Brain pericyte (primary cell): Measurements from ENCODE around the gene GPLD1.

ENCODE experiments used
- DNase-seq: peaks from one replicate; pipeline ENCODE4 v3.0.0-alpha.2; 2012; ENCODE audit warnings: low read depth, low spot score

Gene GPLD1

GRCh38 chr6:24455061-24455460, 34.3 kb downstream of the GPLD1 start:
- DNase-seq: no peak

- no peak for DNase-seq
These were observed 34.9 kb downstream of the GPLD1 start for GRCh38 chr6:24454452-24454851.

- DNase-seq: no peak
These were observed 35.5 kb downstream of the GPLD1 start for GRCh38 chr6:24453921-24454320.

GRCh38 chr6:24451581-24452388, 37.6 kb downstream of the GPLD1 start:
- no peak for DNase-seq

- no peak for DNase-seq
These were observed 40.4 kb downstream of the GPLD1 start for GRCh38 chr6:24448828-24449525.

GRCh38 chr6:24448396-24448795, 41.0 kb downstream of the GPLD1 start:
- DNase-seq: no peak

- no peak for DNase-seq
These were observed 42.7 kb downstream of the GPLD1 start for GRCh38 chr6:24446670-24447069.

GRCh38 chr6:24445704-24446103, 43.7 kb downstream of the GPLD1 start:
- no peak for DNase-seq

- no peak for DNase-seq
These were observed 44.8 kb downstream of the GPLD1 start for GRCh38 chr6:24444588-24444987.

- no peak for DNase-seq
These were observed 47.8 kb downstream of the GPLD1 start for GRCh38 chr6:24441599-24441904.

- DNase-seq: no peak
These were observed 48.3 kb downstream of the GPLD1 start for GRCh38 chr6:24440897-24441598.

- DNase-seq: no peak
These were observed 49.4 kb downstream of the GPLD1 start for GRCh38 chr6:24439858-24440539.

- DNase-seq: no peak
These were observed 52.4 kb downstream of the GPLD1 start for GRCh38 chr6:24436979-24437378.

GRCh38 chr6:24432611-24433010, 56.8 kb downstream of the GPLD1 start:
- no peak for DNase-seq

- DNase-seq: no peak
These were observed 58.3 kb downstream of the GPLD1 start for GRCh38 chr6:24431045-24431451.

- no peak for DNase-seq
These were observed 59.3 kb downstream of the GPLD1 start for GRCh38 chr6:24430086-24430485.

GRCh38 chr6:24429146-24429545, 60.2 kb downstream of the GPLD1 start:
- DNase-seq: no peak

GRCh38 chr6:24428615-24429014, 60.8 kb downstream of the GPLD1 start:
- no peak for DNase-seq

GRCh38 chr6:24426729-24427446, 62.5 kb downstream of the GPLD1 start:
- DNase-seq: no peak

- no peak for DNase-seq
These were observed 64.3 kb downstream of the GPLD1 start for GRCh38 chr6:24425091-24425490.

GRCh38 chr6:24419526-24419925, 69.9 kb downstream of the GPLD1 start:
- no peak for DNase-seq
